GM12878 (cell line): ENCODE data around the gene PRKAR1A. TPM values are rescaled to one million over a fixed set of nuclear protein-coding genes. Genes with fewer than 3 reads are reported as not detected.

Source experiments
- ATAC-seq: fragments of 200-7000 bp; cut with Tn5 transposase; 3 replicates; pipeline ENCODE4 v1.9.1; 2020; ENCODE audit warnings: mild to moderate bottlenecking, moderate library complexity
- BruUV-seq: library from RNA; stranded (reverse); fragments of 400-500 nt; replicated peaks from 2 replicates; lab custom pipeline; 2021; lab: Mats Ljungman, UMichigan
- CTCF ChIA-PET: fragments of 300-600 bp; sonication (Branson Sonifier 250); formaldehyde crosslinking; extraction: SDS; loops from one replicate; lab custom pipeline; 2021; ENCODE audit warnings: inconsistent platforms; lab: Yijun Ruan, JAX
- POLR2A ChIA-PET: fragments of 350-600 bp; formaldehyde crosslinking; extraction: SDS; loops from one replicate; lab custom pipeline; 2021; ENCODE audit warnings: inconsistent platforms; lab: Charles Lee
- RAD21 ChIA-PET: fragments of 300-600 bp; sonication (Branson Sonifier 250); formaldehyde crosslinking; loops from one replicate; lab custom pipeline; 2023; ENCODE audit warnings: antibody characterized with exemption; ENCODE audit not compliant: unreplicated experiment; lab: Charles Lee
- SMC1A ChIA-PET: fragments of 300-600 bp; sonication (Branson Sonifier 250); formaldehyde crosslinking; loops from one replicate; lab custom pipeline; 2023; ENCODE audit not compliant: unreplicated experiment, uncharacterized antibody; lab: Charles Lee
- DNase-seq: peaks from one replicate; pipeline ENCODE4 v3.0.0-alpha.2; 2011; ENCODE audit warnings: low read depth, low spot score
- FAIRE-seq: peaks from 3 replicates; lab custom pipeline; 2011; peaks lifted over from hg19 to GRCh38; lab: Jason Lieb, UNC
- H2AFZ ChIP-seq: 2 replicates; pipeline ENCODE4 v1.6.0; 2011; ENCODE audit warnings: low read depth, low read length, control low read depth; ENCODE audit not compliant: control insufficient read depth
- H3K27ac ChIP-seq: 2 replicates; pipeline ENCODE4 v1.5.1; 2011; ENCODE audit warnings: control low read depth; ENCODE audit not compliant: control insufficient read depth, insufficient read depth
- H3K27me3 ChIP-seq, 2 experiments: replicated peaks in 1 of 2; 2 replicates each; pipeline versions ENCODE4 v1.6.0 to v1.6.1; 2011; ENCODE audit warnings: low read length in 1 of 2; ENCODE audit not compliant: control insufficient read depth in 2 of 2, insufficient read depth in 2 of 2
- H3K36me3 ChIP-seq, 2 experiments: 2 replicates each; pipeline ENCODE4 v1.5.1; 2011; ENCODE audit warnings: low read length in 1 of 2; ENCODE audit not compliant: control insufficient read depth in 2 of 2, insufficient read depth in 2 of 2
- H3K4me1 ChIP-seq: 2 replicates; pipeline ENCODE4 v1.6.1; 2011; ENCODE audit warnings: mild to moderate bottlenecking, low read length, moderate library complexity, mixed read lengths; ENCODE audit not compliant: control insufficient read depth, insufficient read depth
- H3K4me2 ChIP-seq: 2 replicates; pipeline ENCODE4 v1.6.0; 2011; ENCODE audit warnings: control low read depth; ENCODE audit not compliant: control insufficient read depth, insufficient read depth
- H3K4me3 ChIP-seq: fragments of 200-600 bp; sonication (generic); 2 replicates; pipeline ENCODE4 v1.5.1; 2016
- H3K79me2 ChIP-seq: 2 replicates; pipeline ENCODE4 v1.6.0; 2011; ENCODE audit warnings: low read length; ENCODE audit not compliant: control insufficient read depth, insufficient read depth
- H3K9ac ChIP-seq: 2 replicates; pipeline ENCODE4 v1.8.0; 2011; ENCODE audit warnings: low read length, control low read depth, mixed read lengths; ENCODE audit not compliant: control insufficient read depth, insufficient read depth
- H3K9me3 ChIP-seq: replicated peaks from 3 replicates; pipeline ENCODE4 v1.5.1; 2011; ENCODE audit warnings: mild to moderate bottlenecking, low read length; ENCODE audit not compliant: control insufficient read depth, insufficient read depth
- H4K20me1 ChIP-seq: 2 replicates; pipeline ENCODE4 v1.6.0; 2011; ENCODE audit not compliant: control insufficient read depth, insufficient read depth
- E4F1 ChIP-seq: fragments of 450-650 bp; IDR thresholded peaks from 2 replicates; pipeline ENCODE4 v1.6.1; 2018; ENCODE audit warnings: borderline replicate concordance, mild to moderate bottlenecking; ENCODE audit not compliant: partially characterized antibody
- KAT2A ChIP-seq: conservative IDR thresholded peaks from 2 replicates; pipeline ENCODE4 v1.6.1; 2011; ENCODE audit warnings: low read depth, low read length; ENCODE audit not compliant: control insufficient read depth
- PAX5 ChIP-seq: IDR thresholded peaks from 2 replicates; pipeline ENCODE4 v1.6.1; 2011; ENCODE audit warnings: low read depth, low read length, borderline replicate concordance
- PAX8 ChIP-seq: fragments of 450-650 bp; IDR thresholded peaks from 2 replicates; pipeline ENCODE4 v1.6.1; 2017; ENCODE audit warnings: mild to moderate bottlenecking, moderate library complexity
- SIN3A ChIP-seq: IDR thresholded peaks from 2 replicates; pipeline ENCODE4 v1.6.1; 2012; ENCODE audit warnings: low read depth, low read length, improper control_type of control experiment
- SMC3 ChIP-seq: IDR thresholded peaks from 2 replicates; pipeline ENCODE4 v1.6.1; 2011; ENCODE audit warnings: low read length, improper control_type of control experiment, borderline replicate concordance
- STAT3 ChIP-seq: IDR thresholded peaks from 2 replicates; pipeline ENCODE4 v1.6.1; 2011; ENCODE audit warnings: low read depth, low read length, improper control_type of control experiment
- WRNIP1 ChIP-seq: IDR thresholded peaks from 2 replicates; pipeline ENCODE4 v1.6.1; 2011; ENCODE audit warnings: low read depth, low read length, improper control_type of control experiment, borderline replicate concordance
- ZBTB40 ChIP-seq: fragments of 450-650 bp; IDR thresholded peaks from 2 replicates; pipeline ENCODE4 v1.6.1; 2016; ENCODE audit warnings: mild to moderate bottlenecking, moderate library complexity, borderline replicate concordance
- ZNF592 ChIP-seq: fragments of 450-650 bp; IDR thresholded peaks from 2 replicates; pipeline ENCODE4 v1.6.1; 2017; ENCODE audit warnings: mild to moderate bottlenecking, moderate library complexity
- ZSCAN29 ChIP-seq: fragments of 450-650 bp; IDR thresholded peaks from 2 replicates; pipeline ENCODE4 v1.6.1; 2017; ENCODE audit warnings: mild to moderate bottlenecking, moderate library complexity
- WGBS: methylation state at CpG from one replicate; pipeline ENCODE4 v1.1.6; 2016; ENCODE audit warnings: low lambda C conversion rate; ENCODE audit not compliant: insufficient replicate concordance, insufficient coverage; ENCODE audit errors: missing lambda C conversion rate; 5-methylcytosine and 5-hydroxymethylcytosine counted together
- in situ Hi-C: fragments of 300-500 bp; cut with MboI; formaldehyde crosslinking; loops from 9 replicates; pipeline ENCODE4 v1.14.3; 2018; ENCODE audit warnings: mixed read lengths
- intact Hi-C: fragments of 100-400 bp; cut with micrococcal nuclease; formaldehyde crosslinking; loops from one replicate; pipeline ENCODE4 v1.14.2; 2022; ENCODE audit not compliant: unreplicated experiment
- polyA plus RNA-seq, 11 experiments: library from polyadenylated mRNA; depleted of rRNA in 4 of 11; unstranded in 6 of 11; stranded (reverse) in 5 of 11; fragments of >200 nt; fragmentation: Nextera tagmentation in 4 of 11; fragmentation: Illumina TruSeq in 1 of 11; extraction: Ambion mirVana in 4 of 11; extraction: Trizol in 1 of 11; gene quantifications; 1 replicate in 1 of 11; 2 replicates in 10 of 11; pipeline versions ENCODE4 v1.2.1 to v1.2.3, GENCODE V29; 2011 to 2016; ENCODE audit warnings: inconsistent platforms in 2 of 11, missing spikeins in 2 of 11, low read depth in 1 of 11
- total RNA-seq, 4 experiments: library from RNA; depleted of rRNA in 3 of 4; stranded (reverse); fragments of >200 nt in 3 of 4; fragmentation: Illumina TruSeq in 1 of 4; extraction: Trizol in 1 of 4; gene quantifications; 2 replicates each; pipeline versions ENCODE4 v1.2.1 to v1.2.3, GENCODE V29; 2013 to 2021

The PRKAR1A gene
- total and polyA plus RNA-seq, 10 of the 15 experiments (the other 5 are each of a cell fraction or from before 2014, with no cell fraction given): 29.1 to 200 (median 125) TPM

- TF ChIP-seq E4F1 (no peak), ZSCAN29 (no peak), SMC3 (no peak), PAX5 (no peak), KAT2A (no peak), PAX8 (no peak), WRNIP1 (no peak), STAT3 (no peak)
These were observed 43.9 kb upstream of the PRKAR1A start (continued) for GRCh38 chr17:68468334-68468733.

GRCh38 chr17:68468788-68469187 is 43.4 kb upstream of the PRKAR1A start:
- Histone ChIP-seq H3K9me3 (no peaks in the 10 kb centered on the region; the same call in 2 of the 3 replicates), H3K36me3 (no peaks in the 10 kb centered on the region), H3K79me2 (no peaks in the 10 kb centered on the region), H3K27ac (no peak overlapping the region), H3K27me3 (no peaks in the 10 kb centered on the region; a peak in 1 of 4 replicates), H3K4me3 (no peak overlapping the region), H4K20me1 (no peaks in the 10 kb centered on the region), H2AFZ (no peak overlapping the region), H3K4me1 (peaks cover 4% of the 10 kb centered on the region; the same call in 1 of the 2 replicates), H3K9ac (no peak overlapping the region), H3K4me2 (no peak overlapping the region)
- SMC1A ChIA-PET: interaction anchor here (1.1 to 11.9 kb wide), 9 partner anchors 10 to 296 kb away, joined by 4 to 163 read pairs (median 6); no protein-coding TSS in a partner anchor
- DNase-seq: no peak
- intact Hi-C loops: loop anchor here (5.0 to 10.0 kb wide), 3 partner anchors 44 to 504 kb away; partner anchors contain the start of gene PRKAR1A
- POLR2A ChIA-PET: interaction anchor here (0.6 to 0.9 kb wide), 2 partner anchors 10 to 293 kb away, joined by 3 to 4 read pairs; no protein-coding TSS in a partner anchor
- RAD21 ChIA-PET: interaction anchor here (2.2 kb wide), 1 partner anchor 11 kb away, joined by 10 read pairs; no protein-coding TSS in a partner anchor
- in situ Hi-C loops: loop anchor here (10.0 kb wide), 1 partner anchor 504 kb away; no protein-coding TSS in a partner anchor
- BruUV-seq: no TSS peak
- 37% methylated on average over 1 of the region's 1 CpG for WGBS
- CTCF ChIA-PET: interaction anchor here (0.6 to 8.5 kb wide), 12 partner anchors 10 to 296 kb away, joined by 3 to 59 read pairs (median 16); partner anchors contain the start of gene WIPI1
- no peak for FAIRE-seq
- no peak for ATAC-seq
- no peak for TF ChIP-seq ZNF592
- no peak for TF ChIP-seq SIN3A
- no peak for TF ChIP-seq ZBTB40
